HG03103 (cell line): ENCODE measurements around the gene FCER1G.
"Not testable (repeated sequence)": the region's sequence is repeated elsewhere in the genome, so short reads cannot be mapped to it uniquely, and the experiment has no call there.

Experiments used
- ATAC-seq: cut with Tn5 transposase; IDR thresholded peaks from one replicate; pipeline ENCODE4 v1.9.1; 2021; ENCODE audit warnings: low read depth; ENCODE audit not compliant: unreplicated experiment

The FCER1G gene

GRCh38 chr1:161226759-161227158 is 11.7 kb downstream of the FCER1G start:
- no peak for ATAC-seq

DNA sequence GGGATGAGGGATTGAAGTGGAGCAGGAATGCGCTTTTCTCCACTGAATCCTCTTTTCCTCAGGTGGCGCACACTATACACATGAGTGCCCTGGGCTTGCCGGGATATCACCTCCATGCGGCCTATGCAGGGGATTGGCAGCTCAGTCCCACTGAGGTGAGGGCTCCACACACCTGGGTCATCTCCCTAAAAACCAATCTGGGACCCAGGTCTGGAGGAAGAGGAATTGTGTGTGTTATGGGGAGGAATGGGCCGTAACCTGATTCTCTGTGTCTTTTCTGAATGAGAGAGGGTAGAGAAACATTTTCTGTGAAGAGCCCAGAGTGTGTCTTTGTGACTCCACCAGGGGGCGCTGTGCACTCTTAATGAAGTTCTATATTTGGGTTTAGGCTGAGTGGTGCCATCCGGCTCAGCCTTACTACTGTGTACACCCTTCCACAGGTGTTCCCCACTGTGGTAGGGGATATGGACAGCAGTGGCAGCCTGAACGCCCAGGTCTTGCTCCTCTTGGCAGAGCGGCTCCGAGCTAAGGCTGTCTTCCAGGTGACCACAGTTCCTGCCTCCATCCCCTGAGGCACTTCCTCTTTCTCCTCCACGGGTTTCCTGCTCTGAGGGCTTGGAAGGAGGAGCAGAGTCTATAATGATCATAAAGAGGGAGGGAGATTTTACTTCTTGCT is 12.2 kb downstream of the FCER1G start:
- peak; percentile 34 for ATAC-seq

GRCh38 chr1:161228032-161228431 is 12.9 kb downstream of the FCER1G start:
- no peak for ATAC-seq

DNA sequence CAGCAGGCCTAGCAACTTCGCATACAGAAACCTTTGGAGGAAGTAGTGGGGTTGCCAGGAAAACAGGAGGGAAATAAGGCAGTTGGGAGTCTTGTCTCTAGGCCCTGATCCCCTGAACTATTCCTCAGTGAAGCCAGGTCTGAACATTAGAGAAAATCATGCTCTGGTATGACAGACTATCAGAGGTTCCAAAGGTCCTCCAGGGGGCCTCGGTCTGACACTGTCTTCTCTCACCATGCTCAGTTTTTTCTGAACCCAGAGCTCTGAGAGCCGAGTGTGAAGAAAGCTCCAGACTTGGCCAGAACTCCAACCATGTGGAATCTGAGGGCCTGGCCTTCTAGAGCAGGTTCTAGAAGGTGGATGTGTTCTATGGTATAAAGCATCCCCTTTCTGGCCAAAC is 14.8 kb downstream of the FCER1G start:
- ATAC-seq, result no peak

- ATAC-seq, result no peak
Measured at GRCh38 chr1:161230762-161231161, 15.7 kb downstream of the FCER1G start.

DNA sequence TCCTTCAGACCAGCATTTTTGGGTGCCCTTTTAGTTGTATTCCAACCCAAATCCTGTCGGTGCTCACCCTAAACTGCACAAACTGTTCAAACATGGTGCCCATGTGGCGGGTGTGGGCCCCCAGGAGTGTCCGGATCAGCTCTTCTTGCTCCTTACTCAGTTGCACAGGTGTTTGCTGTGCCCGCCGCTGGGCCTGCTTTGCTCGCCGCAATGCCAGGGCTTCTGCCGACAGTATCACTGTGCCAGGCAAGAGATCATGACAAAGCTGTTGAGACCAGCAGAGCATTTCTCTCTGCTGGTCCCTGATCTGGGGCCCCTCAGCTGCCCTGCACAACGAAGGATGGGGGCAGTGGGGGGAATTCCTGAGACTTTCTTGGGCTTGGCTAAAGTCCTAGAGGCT is 18.0 kb downstream of the FCER1G start:
- ATAC-seq, result no peak

GRCh38 chr1:161235957-161236775 is 21.1 kb downstream of the FCER1G start:
- ATAC-seq, result no peak

GRCh38 chr1:161238039-161238473 is 23.0 kb downstream of the FCER1G start, which contains the start of gene NR1I3:
Gene NR1I3 (minus strand): TSS chr1:161238203. CDS start chr1:161236565, 1,638 bp downstream.
- ATAC-seq, result no peak

- no peak for ATAC-seq
Measured at GRCh38 chr1:161241682-161242081, 26.6 kb downstream of the FCER1G start.

DNA sequence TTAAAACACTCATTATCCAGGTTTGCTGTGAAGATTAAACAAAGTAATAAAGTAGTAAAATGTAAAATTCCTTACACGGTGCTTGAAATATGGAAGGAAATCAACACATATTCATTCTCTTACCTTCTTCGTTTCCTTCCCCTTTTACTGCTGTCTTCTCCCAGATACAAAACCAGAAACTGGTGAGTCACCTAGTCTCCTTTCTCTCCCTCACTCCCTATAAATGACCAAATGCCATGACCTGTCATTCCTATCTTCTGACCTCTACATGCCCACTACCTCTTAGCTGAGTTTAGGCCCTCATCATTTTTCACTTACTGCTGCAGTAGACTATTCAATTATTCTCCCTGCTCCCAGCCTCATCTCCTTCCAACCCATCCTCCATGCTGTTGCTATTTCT is 27.2 kb downstream of the FCER1G start:
- ATAC-seq, result no peak

DNA sequence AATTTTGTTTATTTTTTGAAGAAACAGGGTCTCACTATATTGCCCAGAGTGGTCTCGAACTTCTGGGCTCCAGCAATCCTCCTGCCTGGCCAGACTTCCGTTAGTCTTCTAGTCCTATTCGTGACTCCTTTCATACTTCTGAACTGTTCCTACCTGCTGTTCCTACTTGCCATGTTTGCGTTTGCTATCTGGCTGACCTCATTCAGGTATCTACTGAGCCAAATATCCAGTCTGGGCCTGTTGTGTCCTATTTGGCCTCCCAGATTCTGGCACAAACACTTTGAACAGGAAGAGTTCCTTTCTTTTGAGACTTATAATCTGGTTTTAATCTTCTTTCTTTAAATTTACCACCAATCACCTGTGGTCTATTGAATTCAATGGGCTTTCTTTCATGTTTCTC is 29.8 kb downstream of the FCER1G start:
- ATAC-seq, result no peak

GRCh38 chr1:161250100-161250499 is 35.0 kb downstream of the FCER1G start:
- not testable (repeated sequence) for ATAC-seq

DNA sequence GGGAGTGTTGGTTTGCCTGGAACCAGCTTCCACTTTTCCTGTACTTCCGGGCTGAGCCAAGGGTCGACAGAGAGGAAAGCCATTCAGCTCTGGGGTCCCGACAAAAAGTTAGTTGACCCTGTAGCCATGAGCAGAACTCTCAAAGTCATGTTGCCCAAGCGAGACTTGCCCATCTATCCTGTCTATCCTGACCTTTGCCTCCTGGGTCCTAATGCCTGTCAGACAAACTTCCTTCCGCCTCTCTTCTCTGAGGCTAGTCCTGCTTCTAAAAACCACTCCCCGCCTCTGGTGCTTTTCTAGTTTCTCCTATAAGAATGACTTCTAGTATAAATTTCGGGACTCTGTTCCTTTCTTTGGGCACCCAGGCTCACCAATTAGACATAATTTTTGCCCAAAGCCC is 35.7 kb downstream of the FCER1G start:
- ATAC-seq, result no peak

DNA sequence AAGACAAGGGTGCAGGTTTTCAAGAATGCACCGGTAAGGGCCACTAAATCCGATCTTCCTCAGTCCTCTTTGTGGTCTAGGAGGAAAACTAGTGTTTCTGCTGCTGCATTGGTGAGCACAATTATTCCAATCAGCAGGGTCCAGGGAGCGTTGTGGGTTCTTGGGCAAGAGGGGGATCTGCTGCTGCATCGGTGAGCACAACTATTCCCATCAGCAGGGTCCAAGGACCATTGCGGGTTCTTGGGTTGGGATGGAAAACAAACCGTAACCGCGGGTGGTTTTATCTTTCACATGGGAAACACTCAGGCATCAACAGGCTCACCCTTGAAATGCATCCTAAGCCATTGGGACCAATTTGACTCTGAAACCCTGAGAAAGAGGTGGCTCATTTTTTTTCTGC is 36.5 kb downstream of the FCER1G start:
- ATAC-seq, result no peak

GRCh38 chr1:161255302-161255701 is 40.2 kb downstream of the FCER1G start:
- not testable (repeated sequence) for ATAC-seq

GRCh38 chr1:161255955-161256520 is 40.9 kb downstream of the FCER1G start:
- ATAC-seq, result not testable (repeated sequence)

- ATAC-seq, result not testable (repeated sequence)
Measured at GRCh38 chr1:161257109-161257508, 42.0 kb downstream of the FCER1G start.

DNA sequence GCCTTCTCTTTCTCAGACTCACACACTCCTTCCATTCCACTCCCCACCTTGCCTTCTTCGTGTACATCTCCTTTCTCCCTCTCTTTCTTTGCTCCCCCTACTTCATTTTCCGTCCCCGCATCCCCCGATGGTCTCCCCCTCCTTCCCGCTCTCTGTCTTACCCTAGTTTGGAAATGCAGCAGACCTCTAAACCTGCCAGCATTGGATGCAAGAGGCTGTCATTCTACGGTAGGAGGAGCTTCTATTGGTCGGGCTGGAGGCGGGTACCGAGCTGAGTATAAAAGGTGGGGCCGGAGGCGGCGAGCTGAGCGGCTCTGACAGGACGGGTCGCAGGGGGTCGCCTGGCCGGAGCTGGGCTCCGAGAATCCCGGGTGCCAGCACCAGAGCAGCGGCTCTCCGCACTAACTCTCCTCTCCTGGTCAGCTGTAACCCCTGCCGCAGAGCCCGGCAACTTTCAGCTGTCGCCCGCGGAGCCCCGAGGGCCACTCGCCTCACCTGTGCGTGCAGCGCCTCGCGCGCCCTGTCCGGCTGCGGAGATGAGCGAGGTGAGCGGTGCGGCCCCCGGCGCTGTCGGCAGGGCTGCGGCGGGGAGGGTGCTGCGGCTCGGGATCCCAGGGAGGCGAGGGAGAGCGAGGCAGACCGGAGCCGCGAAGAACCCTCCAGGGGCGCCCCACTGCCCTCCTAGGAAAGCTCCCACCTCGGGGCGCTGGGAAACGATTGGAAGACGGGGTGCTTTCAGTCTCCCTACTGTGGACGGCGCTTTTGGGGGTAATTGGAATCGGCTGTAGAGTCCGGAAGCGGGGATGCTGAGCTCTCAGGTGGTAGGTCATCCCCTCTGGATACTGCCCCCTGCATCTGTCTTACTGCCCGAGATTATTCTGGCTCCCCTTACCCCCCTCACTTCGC is 43.6 kb downstream of the FCER1G start, which contains the start of gene PCP4L1:
PCP4L1 (plus strand) TSS at position 307 of the 906 bp plus-strand sequence; CDS start at position 537, 230 bp downstream.
- peak; percentile 67 for ATAC-seq

GRCh38 chr1:161259345-161259702 is 44.2 kb downstream of the FCER1G start:
- no peak for ATAC-seq

DNA sequence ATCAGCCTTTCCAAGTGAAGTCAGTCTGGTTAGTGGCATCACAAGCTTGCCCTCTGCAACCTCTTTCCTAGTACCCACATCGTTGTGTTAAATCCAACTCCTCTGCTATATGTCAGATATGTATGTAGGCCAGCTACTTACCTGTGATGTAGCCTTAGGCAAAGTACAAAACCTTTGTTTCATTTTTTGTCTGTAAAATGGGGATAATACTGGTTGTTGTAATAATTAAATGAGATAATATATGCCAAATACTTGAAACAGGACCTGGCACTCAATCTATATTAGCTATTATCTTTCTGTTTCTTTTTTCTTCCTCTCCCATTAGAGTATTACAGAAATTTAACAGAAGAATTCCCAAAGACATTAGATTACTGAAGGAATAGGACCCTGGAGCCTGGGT is 44.7 kb downstream of the FCER1G start:
- ATAC-seq, result no peak
